H1 (cell line): Measurements from ENCODE around the gene STAG1. TPM values are rescaled to one million over a fixed set of nuclear protein-coding genes. Genes with fewer than 3 reads are reported as not detected.

Experiments
- CTCF ChIA-PET: fragments of 300-600 bp; sonication (Branson Sonifier 250); formaldehyde crosslinking; loops from one replicate; lab custom pipeline; 2021; ENCODE audit not compliant: partially characterized antibody; lab: Charles Lee
- POLR2A ChIA-PET: fragments of 300-600 bp; sonication (Branson Sonifier 250); formaldehyde crosslinking; loops from one replicate; lab custom pipeline; 2021; ENCODE audit warnings: inconsistent platforms; ENCODE audit not compliant: partially characterized antibody; lab: Charles Lee
- DNase-seq, 2 experiments: peaks; one replicate each; pipeline versions ENCODE4 v3.0.0 to v3.0.0-alpha.2; 2010 to 2022; ENCODE audit warnings: low spot score in 2 of 2, low read depth in 1 of 2, mixed read lengths in 1 of 2
- FAIRE-seq: peaks from 2 replicates; lab custom pipeline; 2011; peaks lifted over from hg19 to GRCh38; lab: Jason Lieb, UNC
- H2AFZ ChIP-seq: 2 replicates; pipeline ENCODE4 v1.8.1; 2012; ENCODE audit warnings: low read length, inconsistent platforms
- H2AK5ac ChIP-seq: 2 replicates; pipeline ENCODE4 v1.6.1; 2013; ENCODE audit warnings: low read depth, low read length
- H2BK120ac ChIP-seq: replicated peaks from 2 replicates; pipeline ENCODE3; 2013; ENCODE audit warnings: low read depth, low read length, inconsistent platforms
- H2BK12ac ChIP-seq: 2 replicates; pipeline ENCODE4 v1.6.1; 2013; ENCODE audit warnings: low read depth, low read length
- H2BK15ac ChIP-seq: 2 replicates; pipeline ENCODE4 v1.6.1; 2013; ENCODE audit warnings: low read length
- H2BK20ac ChIP-seq: 2 replicates; pipeline ENCODE4 v1.6.1; 2013; ENCODE audit warnings: low read length
- H2BK5ac ChIP-seq: 2 replicates; pipeline ENCODE4 v1.6.1; 2013; ENCODE audit warnings: low read depth, low read length
- H3K14ac ChIP-seq: 2 replicates; pipeline ENCODE4 v1.6.1; 2013; ENCODE audit warnings: inconsistent platforms; ENCODE audit not compliant: insufficient read length
- H3K18ac ChIP-seq: 2 replicates; pipeline ENCODE4 v1.6.1; 2013; ENCODE audit warnings: low read length; ENCODE audit errors: extremely low read depth
- H3K23ac ChIP-seq: 2 replicates; pipeline ENCODE4 v1.6.1; 2013; ENCODE audit warnings: inconsistent platforms; ENCODE audit not compliant: insufficient read length
- H3K23me2 ChIP-seq: 2 replicates; pipeline ENCODE4 v1.6.1; 2013; ENCODE audit warnings: low read depth, low read length
- H3K27ac ChIP-seq: 2 replicates; pipeline ENCODE4 v1.6.1; 2011; ENCODE audit warnings: low read depth, low read length, inconsistent platforms
- H3K27me3 ChIP-seq, 4 experiments: replicated peaks in 1 of 4; 1 replicate in 1 of 4; 2 replicates in 3 of 4; pipeline versions ENCODE4 v1.6.1 to v1.8.1; 2011 to 2013; ENCODE audit warnings: low read length in 3 of 4, mild to moderate bottlenecking in 3 of 4, inconsistent platforms in 2 of 4, mixed read lengths in 2 of 4, moderate library complexity in 1 of 4; ENCODE audit not compliant: control insufficient read depth in 3 of 4, insufficient read depth in 3 of 4; ENCODE audit errors: extremely low read depth in 1 of 4
- H3K36me3 ChIP-seq, 4 experiments: 2 replicates each; pipeline versions ENCODE4 v1.6.1 to v1.8.1; 2011 to 2013; ENCODE audit warnings: mild to moderate bottlenecking in 4 of 4, low read length in 3 of 4, moderate library complexity in 2 of 4, control low read depth in 1 of 4, inconsistent platforms in 1 of 4; ENCODE audit not compliant: insufficient read depth in 4 of 4, control insufficient read depth in 2 of 4
- H3K4ac ChIP-seq: replicated peaks from 2 replicates; pipeline ENCODE3; 2013; ENCODE audit warnings: low read length, low read depth, mixed read lengths, inconsistent platforms; ENCODE audit not compliant: insufficient read length
- H3K4me1 ChIP-seq, 4 experiments: replicated peaks in 1 of 4; 1 replicate in 1 of 4; 2 replicates in 3 of 4; pipeline versions ENCODE4 v1.6.1 to v1.8.1; 2011 to 2013; ENCODE audit warnings: low read length in 3 of 4, inconsistent platforms in 2 of 4, mixed read lengths in 1 of 4; ENCODE audit not compliant: insufficient read depth in 4 of 4, control insufficient read depth in 3 of 4
- H3K4me2 ChIP-seq, 2 experiments: 2 replicates each; pipeline versions ENCODE4 v1.6.1 to v1.8.1; 2011 to 2013; ENCODE audit warnings: low read depth in 2 of 2, low read length in 2 of 2, control low read depth in 1 of 2, inconsistent platforms in 1 of 2, mild to moderate bottlenecking in 1 of 2; ENCODE audit not compliant: insufficient read depth in 1 of 2
- H3K4me3 ChIP-seq, 4 experiments: fragments of 200-600, 300-600 bp in 1 of 4; sonication (generic), shearing (Covaris generic), sonication (Bioruptor Twin) in 1 of 4; 2 replicates each; pipeline versions ENCODE4 v1.5.1 to v1.8.1; 2011 to 2016; ENCODE audit warnings: low read length in 4 of 4, low read depth in 3 of 4, control low read depth in 2 of 4, inconsistent platforms in 2 of 4, mild to moderate bottlenecking in 2 of 4, mixed read lengths in 1 of 4, moderate library complexity in 1 of 4; ENCODE audit not compliant: insufficient read depth in 2 of 4; ENCODE audit errors: extremely low read depth in 1 of 4
- H3K56ac ChIP-seq: replicated peaks from 2 replicates; pipeline ENCODE3; 2013; ENCODE audit warnings: low read depth, mild to moderate bottlenecking, mixed read lengths, low read length, inconsistent platforms; ENCODE audit not compliant: insufficient read length
- H3K79me1 ChIP-seq: 2 replicates; pipeline ENCODE4 v1.6.1; 2013; ENCODE audit warnings: low read depth, low read length, control low read depth
- H3K79me2 ChIP-seq, 2 experiments: 2 replicates each; pipeline versions ENCODE4 v1.6.1 to v1.8.1; 2012 to 2013; ENCODE audit warnings: low read length in 2 of 2, mild to moderate bottlenecking in 2 of 2, inconsistent platforms in 1 of 2; ENCODE audit not compliant: insufficient read depth in 2 of 2, control insufficient read depth in 1 of 2
- H3K9ac ChIP-seq, 4 experiments: replicated peaks in 1 of 4; 1 replicate in 1 of 4; 2 replicates in 3 of 4; pipeline versions ENCODE4 v1.6.1 to v1.8.1; 2011 to 2013; ENCODE audit warnings: low read depth in 3 of 4, low read length in 3 of 4, control low read depth in 2 of 4, mild to moderate bottlenecking in 2 of 4, moderate library complexity in 2 of 4, inconsistent platforms in 1 of 4; ENCODE audit errors: extremely low read depth in 1 of 4
- H3K9me3 ChIP-seq, 2 experiments: 2 replicates each; pipeline versions ENCODE4 v1.6.1 to v1.8.1; 2012 to 2013; ENCODE audit warnings: mild to moderate bottlenecking in 2 of 2, moderate library complexity in 2 of 2, control low read depth in 1 of 2, inconsistent platforms in 1 of 2, low read depth in 1 of 2, low read length in 1 of 2, mixed read lengths in 1 of 2; ENCODE audit not compliant: insufficient read depth in 2 of 2
- H4K20me1 ChIP-seq, 2 experiments: replicated peaks in 1 of 2; 2 replicates each; pipeline versions ENCODE3 to v1.8.1; 2011 to 2013; ENCODE audit warnings: inconsistent platforms in 2 of 2, low read length in 2 of 2, mild to moderate bottlenecking in 1 of 2; ENCODE audit not compliant: insufficient read depth in 2 of 2, control insufficient read depth in 1 of 2
- H4K5ac ChIP-seq: 2 replicates; pipeline ENCODE4 v1.6.1; 2013; ENCODE audit warnings: low read length, low read depth, mixed read lengths, inconsistent platforms; ENCODE audit not compliant: insufficient read length
- H4K8ac ChIP-seq: 2 replicates; pipeline ENCODE4 v1.8.0; 2013; ENCODE audit warnings: mild to moderate bottlenecking, moderate library complexity, low read length, inconsistent platforms; ENCODE audit not compliant: insufficient read depth; ENCODE audit errors: extremely low read depth
- H4K91ac ChIP-seq: replicated peaks from 2 replicates; pipeline ENCODE3; 2013; ENCODE audit warnings: low read length, mixed read lengths, inconsistent platforms; ENCODE audit not compliant: insufficient read length
- BACH1 ChIP-seq: IDR thresholded peaks from 2 replicates; pipeline ENCODE4 v1.6.1; 2012; ENCODE audit warnings: low read length, improper control_type of control experiment
- CBX8 ChIP-seq: fragments of 300-800, 300-1000 bp; sonication (generic); IDR thresholded peaks from 2 replicates; pipeline ENCODE4 v1.7.1; 2016; ENCODE audit warnings: low read depth, low read length, borderline replicate concordance
- CEBPB ChIP-seq: IDR thresholded peaks from 2 replicates; pipeline ENCODE4 v1.6.1; 2012; ENCODE audit warnings: low read depth, low read length
- EGR1 ChIP-seq: IDR thresholded peaks from 2 replicates; pipeline ENCODE4 v1.6.1; 2011; ENCODE audit warnings: low read depth, low read length, borderline replicate concordance
- HDAC2 ChIP-seq, 2 experiments: fragments of 300-600 bp in 1 of 2; sonication (generic) in 1 of 2; IDR thresholded peaks; 2 replicates each; pipeline ENCODE4 v1.6.1; 2011 to 2012; ENCODE audit warnings: low read depth in 2 of 2, low read length in 2 of 2, mild to moderate bottlenecking in 2 of 2, moderate library complexity in 2 of 2, borderline replicate concordance in 1 of 2, inconsistent platforms in 1 of 2
- JUN ChIP-seq: IDR thresholded peaks from 2 replicates; pipeline ENCODE4 v1.6.1; 2011; ENCODE audit warnings: low read depth, mild to moderate bottlenecking, improper control_type of control experiment, low read length
- PHF8 ChIP-seq: fragments of 200-600 bp; sonication (generic); conservative IDR thresholded peaks from 2 replicates; pipeline ENCODE4 v1.7.1; 2012; ENCODE audit warnings: low read depth, mild to moderate bottlenecking, inconsistent platforms, low read length, moderate library complexity
- POLR2A ChIP-seq, 2 experiments: IDR thresholded peaks; 1 replicate in 1 of 2; 2 replicates in 1 of 2; pipeline ENCODE4 v1.6.1; 2011; ENCODE audit warnings: low read depth in 2 of 2, low read length in 2 of 2, mild to moderate bottlenecking in 2 of 2; ENCODE audit errors: control extremely low read depth in 1 of 2
- POLR2AphosphoS5 ChIP-seq: IDR thresholded peaks from 2 replicates; pipeline ENCODE4 v1.6.1; 2011; ENCODE audit warnings: low read depth, low read length
- SP1 ChIP-seq: IDR thresholded peaks from 2 replicates; pipeline ENCODE4 v1.6.1; 2011; ENCODE audit warnings: low read depth, low read length
- SP4 ChIP-seq: IDR thresholded peaks from 2 replicates; pipeline ENCODE4 v1.6.1; 2012; ENCODE audit warnings: low read length, inconsistent platforms
- TAF7 ChIP-seq: optimal IDR thresholded peaks from 2 replicates; pipeline ENCODE3; 2011; ENCODE audit warnings: low read depth, mild to moderate bottlenecking, inconsistent platforms, low read length, moderate library complexity, borderline replicate concordance
- TBP ChIP-seq: IDR thresholded peaks from 2 replicates; pipeline ENCODE4 v1.6.1; 2011; ENCODE audit warnings: low read depth, low read length, improper control_type of control experiment
- polyA plus RNA-seq, 7 experiments: library from polyadenylated mRNA; depleted of rRNA in 3 of 7; stranded (reverse) in 5 of 7; unstranded in 2 of 7; fragments of >200 nt in 5 of 7; fragments of 200-250 nt in 2 of 7; gene quantifications; 1 replicate in 5 of 7; 2 replicates in 1 of 7; 4 replicates in 1 of 7; pipeline versions ENCODE4 v1.2.1 to v1.2.3, GENCODE V29; 2011 to 2013; ENCODE audit warnings: missing spikeins in 2 of 7, mixed read lengths in 2 of 7
- total RNA-seq: library from RNA; stranded (reverse); fragmentation: NEBNext Ultra II Directional; extraction: Animal tissue kit (Norgen Biotek cat#: 25700); gene quantifications from 2 replicates; pipeline ENCODE4 v1.2.1, GENCODE V29; 2021
- TF ChIP-seq, protein P1 (sequence below), 3 experiments: IDR thresholded peaks; 1 replicate in 2 of 3; 2 replicates in 1 of 3; pipeline versions ENCODE4 v1.5.1 to v1.6.1; 2011; ENCODE audit warnings: low read length in 3 of 3, mild to moderate bottlenecking in 3 of 3, inconsistent platforms in 2 of 3, low read depth in 1 of 3, moderate library complexity in 1 of 3; ENCODE audit not compliant: insufficient read depth in 1 of 3; ENCODE audit errors: control extremely low read depth in 1 of 3

Gene STAG1
- total and polyA plus RNA-seq, 2 of the 8 experiments (the other 6 are each of a cell fraction or from before 2014, with no cell fraction given): 4.6 to 23.4 TPM

DNA sequence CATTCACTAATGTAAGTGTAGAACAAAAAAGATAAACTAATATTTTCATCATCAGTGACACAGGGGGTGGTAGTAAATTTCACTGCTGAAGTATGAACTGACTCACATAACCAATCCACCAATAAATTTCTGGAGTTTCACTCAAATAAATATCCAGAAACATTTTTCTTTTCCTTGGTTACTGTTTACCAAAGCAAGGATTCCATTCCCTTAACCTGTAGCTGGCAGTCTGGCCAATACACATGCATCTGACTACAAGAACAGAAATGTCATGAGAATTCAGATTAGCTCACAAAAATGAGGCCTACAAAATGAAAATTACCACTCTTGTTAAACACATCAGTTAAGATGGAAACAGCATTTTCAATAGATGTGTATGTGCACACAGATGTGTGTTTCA, 80.3 kb downstream of the STAG1 start:
- Histone ChIP-seq H3K23me2 (no peaks in the 10 kb centered on the region), H2BK20ac (no peak overlapping the region), H2BK12ac (no peak overlapping the region), H4K8ac (no peak overlapping the region), H3K36me3 (no peaks in the 10 kb centered on the region), H3K4me3 (no peak overlapping the region), H2BK15ac (no peak overlapping the region), H3K4me2 (no peak overlapping the region), H2AK5ac (no peak overlapping the region), H3K9me3 (no peaks in the 10 kb centered on the region), H3K23ac (no peak overlapping the region), H3K9ac (no peak overlapping the region), H4K5ac (no peak overlapping the region), H3K27ac (no peak overlapping the region), H4K91ac (no peak overlapping the region), H2BK5ac (no peak overlapping the region), H3K14ac (no peak overlapping the region), H3K27me3 (no peaks in the 10 kb centered on the region), H3K4me1 (no peaks in the 10 kb centered on the region), H3K18ac (no peak overlapping the region), H2AFZ (no peak overlapping the region), H3K56ac (no peak overlapping the region), H3K4ac (no peak overlapping the region), H2BK120ac (no peak overlapping the region), H3K79me1 (peaks cover 4% of the 10 kb centered on the region; the same call in 1 of the 2 replicates), H3K79me2 (peaks cover 0 to 72% of the 10 kb centered on the region in 2 experiments; a peak in 2 of 4 replicates), H4K20me1 (no peaks in the 10 kb centered on the region)
- CTCF ChIA-PET: interaction anchor here (0.9 kb wide), 1 partner anchor 13 kb away, joined by 3 read pairs; no protein-coding TSS in a partner anchor
- no peak for FAIRE-seq
- POLR2A ChIA-PET: no interaction called here
- DNase-seq: no peak
- TF ChIP-seq SP1 (no peak), HDAC2 (IDR thresholded peaks at IDR 0.05; ENCODE audit: borderline replicate concordance in 1 of 2, low read depth in 2 of 2, low read length in 2 of 2) (no peak), EGR1 (no peak), PHF8 (no peak), CBX8 (no peak), CEBPB (no peak), TBP (no peak), JUN (no peak), POLR2A (IDR thresholded peaks at IDR 0.05; ENCODE audit: control extremely low read depth in 1 of 2, low read depth in 2 of 2, low read length in 2 of 2) (no peak), SP4 (no peak), POLR2AphosphoS5 (no peak), BACH1 (no peak), TAF7 (no peak)
- TF ChIP-seq, protein P1, sequence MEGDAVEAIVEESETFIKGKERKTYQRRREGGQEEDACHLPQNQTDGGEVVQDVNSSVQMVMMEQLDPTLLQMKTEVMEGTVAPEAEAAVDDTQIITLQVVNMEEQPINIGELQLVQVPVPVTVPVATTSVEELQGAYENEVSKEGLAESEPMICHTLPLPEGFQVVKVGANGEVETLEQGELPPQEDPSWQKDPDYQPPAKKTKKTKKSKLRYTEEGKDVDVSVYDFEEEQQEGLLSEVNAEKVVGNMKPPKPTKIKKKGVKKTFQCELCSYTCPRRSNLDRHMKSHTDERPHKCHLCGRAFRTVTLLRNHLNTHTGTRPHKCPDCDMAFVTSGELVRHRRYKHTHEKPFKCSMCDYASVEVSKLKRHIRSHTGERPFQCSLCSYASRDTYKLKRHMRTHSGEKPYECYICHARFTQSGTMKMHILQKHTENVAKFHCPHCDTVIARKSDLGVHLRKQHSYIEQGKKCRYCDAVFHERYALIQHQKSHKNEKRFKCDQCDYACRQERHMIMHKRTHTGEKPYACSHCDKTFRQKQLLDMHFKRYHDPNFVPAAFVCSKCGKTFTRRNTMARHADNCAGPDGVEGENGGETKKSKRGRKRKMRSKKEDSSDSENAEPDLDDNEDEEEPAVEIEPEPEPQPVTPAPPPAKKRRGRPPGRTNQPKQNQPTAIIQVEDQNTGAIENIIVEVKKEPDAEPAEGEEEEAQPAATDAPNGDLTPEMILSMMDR (IDR thresholded peaks at IDR 0.05; ENCODE audit: control extremely low read depth in 1 of 3, insufficient read depth in 1 of 3, low read depth in 1 of 3, low read length in 3 of 3): no peak
